NB4 (cell line): Measurements from ENCODE around the gene ARMC9.

ENCODE experiments used
- DNase-seq: peaks from one replicate; pipeline ENCODE4 v3.0.0; 2010; ENCODE audit warnings: low read depth
- H3K4me3 ChIP-seq: one replicate; pipeline ENCODE4 v1.5.1; 2011; ENCODE audit warnings: mild to moderate bottlenecking, low read depth, low read length, moderate library complexity
- CTCF ChIP-seq: IDR thresholded peaks from one replicate; pipeline ENCODE4 v1.5.1; 2012; ENCODE audit warnings: low read depth, low read length
- MAX ChIP-seq: IDR thresholded peaks from 2 replicates; pipeline ENCODE4 v1.6.1; 2011; ENCODE audit warnings: low read depth, low read length
- MYC ChIP-seq: IDR thresholded peaks from 2 replicates; pipeline ENCODE4 v1.6.1; 2011; ENCODE audit warnings: low read depth, low read length
- POLR2A ChIP-seq: IDR thresholded peaks from 2 replicates; pipeline ENCODE4 v1.6.1; 2011; ENCODE audit warnings: mild to moderate bottlenecking; ENCODE audit not compliant: insufficient read length; ENCODE audit errors: extremely low read depth

ARMC9 gene

GRCh38 chr2:231295363-231295655 lies 96.9 kb downstream of the ARMC9 start:
- DNase-seq: no peak
- TF ChIP-seq MAX (no peak), CTCF (no peak), MYC (no peak), POLR2A (no peak)
- no peak overlapping the region for H3K4me3 ChIP-seq

GRCh38 chr2:231296401-231296974 lies 98.1 kb downstream of the ARMC9 start:
- H3K4me3 ChIP-seq: no peak overlapping the region
- no peak for DNase-seq
- TF ChIP-seq MYC (no peak), POLR2A (no peak), MAX (no peak), CTCF (no peak)

GRCh38 chr2:231297108-231297908 lies 98.9 kb downstream of the ARMC9 start:
- H3K4me3 ChIP-seq: no peak overlapping the region
- DNase-seq: peak; percentile 80
- TF ChIP-seq MYC: no peak
- peak; percentile 96 for TF ChIP-seq CTCF

- TF ChIP-seq POLR2A (no peak), MYC (no peak)
- DNase-seq: no peak
- H3K4me3 ChIP-seq: no peak overlapping the region
These were observed 99.7 kb downstream of the ARMC9 start for GRCh38 chr2:231298091-231298490.

- DNase-seq: peak; percentile 63
- TF ChIP-seq MAX: no peak
- TF ChIP-seq POLR2A: no peak
- TF ChIP-seq MYC: no peak
- TF ChIP-seq CTCF: no peak
- no peak overlapping the region for H3K4me3 ChIP-seq
These were observed 100.8 kb downstream of the ARMC9 start for GRCh38 chr2:231299267-231299666.

GRCh38 chr2:231300020-231300721 lies 101.7 kb downstream of the ARMC9 start:
- TF ChIP-seq MAX (no peak), MYC (no peak), CTCF (no peak), POLR2A (no peak)
- no peak overlapping the region for H3K4me3 ChIP-seq
- DNase-seq: no peak
